HepG2 (cell line): ENCODE results near the gene TEC. TPM values are rescaled to one million over a fixed set of nuclear protein-coding genes. Genes with fewer than 3 reads are reported as not detected.

Experiments used
- ATAC-seq: fragments of 200-7000 bp; cut with Tn5 transposase; 3 replicates; pipeline ENCODE4 v1.9.1; 2020; ENCODE audit warnings: mild to moderate bottlenecking, moderate library complexity
- BruUV-seq: library from RNA; stranded (reverse); fragments of 400-500 nt; replicated peaks from 2 replicates; lab custom pipeline; 2021; lab: Mats Ljungman, UMichigan
- CTCF ChIA-PET: fragments of 300-600 bp; formaldehyde crosslinking; extraction: SDS; loops from one replicate; lab custom pipeline; 2021; ENCODE audit warnings: low total read pairs, inconsistent platforms, low intra/inter-chr PET ratio; lab: Yijun Ruan, JAX
- POLR2A ChIA-PET: fragments of 350-600 bp; sonication (Branson Sonifier 250); formaldehyde crosslinking; loops from one replicate; lab custom pipeline; 2020; ENCODE audit warnings: antibody characterized with exemption, inconsistent platforms; lab: Yijun Ruan, JAX
- DNase-seq: peaks from one replicate; pipeline ENCODE4 v3.0.0-alpha.2; 2015; ENCODE audit warnings: low spot score
- FAIRE-seq: peaks from 3 replicates; lab custom pipeline; 2011; peaks lifted over from hg19 to GRCh38; lab: Jason Lieb, UNC
- H2AFZ ChIP-seq: one replicate; pipeline ENCODE4 v1.6.1; 2011; ENCODE audit warnings: low read length, inconsistent platforms
- H3K27ac ChIP-seq: fragments of 300-600 bp; 3 replicates; pipeline ENCODE4 v1.8.0; 2011; ENCODE audit warnings: mixed run types, mild to moderate bottlenecking, mixed read lengths, low read length, inconsistent platforms; ENCODE audit not compliant: insufficient read depth; ENCODE audit errors: extremely low read length
- H3K27me3 ChIP-seq, 2 experiments: fragments of 200-600 bp in 1 of 2; 2 replicates in 1 of 2; 3 replicates in 1 of 2; pipeline versions ENCODE4 v1.6.0 to v1.8.0; 2011; ENCODE audit warnings: low read length in 2 of 2, mild to moderate bottlenecking in 2 of 2, moderate library complexity in 2 of 2, inconsistent platforms in 1 of 2; ENCODE audit not compliant: insufficient read depth in 2 of 2, control insufficient read depth in 1 of 2
- H3K36me3 ChIP-seq, 2 experiments: fragments of 200-600 bp in 1 of 2; replicated peaks in 1 of 2; 2 replicates in 1 of 2; 3 replicates in 1 of 2; pipeline versions ENCODE4 v1.5.1 to v1.8.0; 2011; ENCODE audit warnings: low read length in 2 of 2, inconsistent platforms in 1 of 2; ENCODE audit not compliant: insufficient read depth in 2 of 2, control insufficient read depth in 1 of 2
- H3K4me1 ChIP-seq: 2 replicates; pipeline ENCODE4 v1.5.1; 2012; ENCODE audit warnings: low read length, inconsistent platforms; ENCODE audit not compliant: insufficient read depth
- H3K4me2 ChIP-seq: 2 replicates; pipeline ENCODE4 v1.6.0; 2011; ENCODE audit warnings: low read depth, low read length, inconsistent platforms
- H3K4me3 ChIP-seq, 3 experiments: fragments of 200-600 bp in 1 of 3; sonication (generic), shearing (Covaris generic) in 1 of 3; replicated peaks in 1 of 3; 2 replicates each; pipeline ENCODE4 v1.5.1; 2011 to 2016; ENCODE audit warnings: low read length in 3 of 3, inconsistent platforms in 2 of 3, low read depth in 2 of 3, mild to moderate bottlenecking in 2 of 3, control low read depth in 1 of 3, mixed read lengths in 1 of 3; ENCODE audit not compliant: insufficient read depth in 1 of 3
- H3K79me2 ChIP-seq: one replicate; pipeline ENCODE4 v1.6.1; 2011; ENCODE audit warnings: low read length, inconsistent platforms; ENCODE audit not compliant: insufficient read depth
- H3K9ac ChIP-seq: 2 replicates; pipeline ENCODE4 v1.6.0; 2011; ENCODE audit warnings: mild to moderate bottlenecking, low read depth, low read length, inconsistent platforms; ENCODE audit not compliant: insufficient read depth
- H3K9me3 ChIP-seq: 2 replicates; pipeline ENCODE4 v1.5.1; 2012; ENCODE audit warnings: mild to moderate bottlenecking, low read length
- H4K20me1 ChIP-seq: 2 replicates; pipeline ENCODE4 v1.6.0; 2011; ENCODE audit warnings: inconsistent platforms, mild to moderate bottlenecking, low read length, moderate library complexity; ENCODE audit not compliant: insufficient read depth
- NFIC ChIP-seq: IDR thresholded peaks from 2 replicates; pipeline ENCODE4 v1.6.1; 2012; ENCODE audit warnings: mild to moderate bottlenecking, low read length, inconsistent platforms
- RFX1 ChIP-seq: fragments of 450-650 bp; IDR thresholded peaks from 2 replicates; pipeline ENCODE4 v1.6.1; 2017
- TRIM24 ChIP-seq: sonication (generic); formaldehyde crosslinking; IDR thresholded peaks from 2 replicates; pipeline ENCODE4 v1.8.0; 2022; ENCODE audit warnings: mild to moderate bottlenecking, missing genetic modification reagents
- ZNF318 ChIP-seq: sonication (generic); formaldehyde crosslinking; IDR thresholded peaks from 2 replicates; pipeline ENCODE4 v1.4.0; 2020; ENCODE audit warnings: mild to moderate bottlenecking, missing genetic modification reagents
- WGBS: methylation state at CpG from one replicate; pipeline ENCODE4 v1.1.6; 2017; ENCODE audit warnings: low lambda C conversion rate; 5-methylcytosine and 5-hydroxymethylcytosine counted together
- in situ Hi-C: cut with HindIII; loops from 2 replicates; pipeline ENCODE4 v1.10.0; 2017; ENCODE audit warnings: low pct_unique_long_range_greater_than_20kb; ENCODE audit not compliant: extremely low pct_ligation_motif_present
- intact Hi-C: fragments of 100-400 bp; cut with micrococcal nuclease; formaldehyde crosslinking; loops from one replicate; pipeline ENCODE4 v1.10.0; 2022; ENCODE audit not compliant: unreplicated experiment
- polyA plus RNA-seq, 8 experiments: library from polyadenylated mRNA; depleted of rRNA in 3 of 8; stranded (reverse) in 7 of 8; unstranded in 1 of 8; fragments of >200 nt; fragmentation: Illumina TruSeq in 4 of 8; extraction: Trizol in 4 of 8; gene quantifications; 2 replicates each; pipeline versions ENCODE4 v1.2.1 to v1.2.3, GENCODE V29; 2011 to 2016; ENCODE audit warnings: low read depth in 4 of 8, missing spikeins in 1 of 8, mixed read lengths in 1 of 8; ENCODE audit not compliant: insufficient read depth in 1 of 8
- total RNA-seq, 5 experiments: library from RNA; depleted of rRNA; stranded (reverse); fragments of >200 nt; fragmentation: Illumina TruSeq; extraction: Trizol; gene quantifications; 2 replicates each; pipeline ENCODE4 v1.2.3, GENCODE V29; 2016; ENCODE audit warnings: low read depth in 1 of 5
- TF ChIP-seq, protein P1 (sequence below): sonication (generic); formaldehyde crosslinking; IDR thresholded peaks from 2 replicates; pipeline ENCODE4 v1.4.0; 2020; ENCODE audit warnings: missing genetic modification reagents

TEC gene
- total and polyA plus RNA-seq, 2 of the 13 experiments (the other 11 are each of a cell fraction or from before 2014, with no cell fraction given) = 0.05 to 0.20 TPM

DNA sequence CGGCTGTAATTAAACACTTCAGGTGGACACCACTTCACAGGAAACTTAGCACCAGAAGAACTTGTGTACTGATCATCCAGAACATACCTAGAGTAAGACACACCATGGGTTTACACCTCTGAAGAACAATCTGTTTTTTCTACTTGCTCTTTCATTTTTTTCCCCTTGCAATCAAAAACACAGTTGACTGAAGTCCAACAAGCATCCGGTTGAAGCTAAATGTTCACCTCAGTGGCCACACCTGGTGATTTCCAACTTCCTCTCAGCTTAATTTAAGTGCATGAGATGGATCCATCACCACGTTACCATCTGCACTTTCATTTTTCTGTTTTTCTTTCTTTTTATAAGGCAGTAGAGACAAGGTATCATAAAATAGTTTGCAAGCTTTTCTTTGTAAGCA lies 130.7 kb downstream of the TEC start (continued):
- TF ChIP-seq ZNF318 (CRISPR knock-in tag) (no peak), NFIC (no peak)

- 55% methylated on average over 7 of the region's 7 CpGs for WGBS
- BruUV-seq = no TSS peak
- Histone ChIP-seq H3K27ac (no peak overlapping the region), H3K36me3 (no peaks in the 10 kb centered on the region), H3K9ac (no peak overlapping the region), H3K9me3 (no peaks in the 10 kb centered on the region), H3K4me2 (no peak overlapping the region), H3K27me3 (no peaks in the 10 kb centered on the region), H2AFZ (no peak overlapping the region), H4K20me1 (no peaks in the 10 kb centered on the region), H3K4me3 (no peak overlapping the region), H3K79me2 (no peaks in the 10 kb centered on the region), H3K4me1 (no peaks in the 10 kb centered on the region)
- TF ChIP-seq RFX1 (peak; percentile 12; the same call in 1 of the 2 replicates), TRIM24 (no peak)
- TF ChIP-seq, protein P1, sequence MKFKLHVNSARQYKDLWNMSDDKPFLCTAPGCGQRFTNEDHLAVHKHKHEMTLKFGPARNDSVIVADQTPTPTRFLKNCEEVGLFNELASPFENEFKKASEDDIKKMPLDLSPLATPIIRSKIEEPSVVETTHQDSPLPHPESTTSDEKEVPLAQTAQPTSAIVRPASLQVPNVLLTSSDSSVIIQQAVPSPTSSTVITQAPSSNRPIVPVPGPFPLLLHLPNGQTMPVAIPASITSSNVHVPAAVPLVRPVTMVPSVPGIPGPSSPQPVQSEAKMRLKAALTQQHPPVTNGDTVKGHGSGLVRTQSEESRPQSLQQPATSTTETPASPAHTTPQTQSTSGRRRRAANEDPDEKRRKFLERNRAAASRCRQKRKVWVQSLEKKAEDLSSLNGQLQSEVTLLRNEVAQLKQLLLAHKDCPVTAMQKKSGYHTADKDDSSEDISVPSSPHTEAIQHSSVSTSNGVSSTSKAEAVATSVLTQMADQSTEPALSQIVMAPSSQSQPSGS (CRISPR knock-in tag) = no peak
- CTCF ChIA-PET = no interaction called here
- DNase-seq = no peak
- intact Hi-C loops (no loop called here), in situ Hi-C loops (loop anchor here (10.0 kb wide), 1 partner anchor 406 kb away; no protein-coding TSS in a partner anchor)
- no peak for FAIRE-seq
- ATAC-seq = no peak
- POLR2A ChIA-PET = no interaction called here
Observed at GRCh38 chr4:48138511-48138910, 131.1 kb downstream of the TEC start.
